DND-41 (cell line): ENCODE results near the gene SAMD4B.
A peak's percentile ranks its signal among the peaks of the same experiment; 100 is the strongest.

Experiments
- ATAC-seq: fragments of 200-7000 bp; cut with Tn5 transposase; 3 replicates; pipeline ENCODE4 v1.9.1; 2021; ENCODE audit warnings: low read depth; ENCODE audit not compliant: insufficient read depth
- DNase-seq: peaks from one replicate; pipeline ENCODE4 v3.0.0-alpha.2; 2020
- H2AFZ ChIP-seq: 2 replicates; pipeline ENCODE4 v1.6.0; 2012; ENCODE audit warnings: low read depth, low read length
- H3K27ac ChIP-seq: 2 replicates; pipeline ENCODE4 v1.5.1; 2012; ENCODE audit warnings: low read length, inconsistent platforms
- H3K27me3 ChIP-seq: fragments of 200-600 bp; sonication (generic); 2 replicates; pipeline ENCODE4 v1.6.0; 2012; ENCODE audit warnings: low read length, mild to moderate bottlenecking, inconsistent platforms; ENCODE audit not compliant: insufficient read depth, poor library complexity
- H3K36me3 ChIP-seq: 2 replicates; pipeline ENCODE4 v1.5.1; 2012; ENCODE audit warnings: low read length, inconsistent platforms; ENCODE audit not compliant: insufficient read depth
- H3K4me1 ChIP-seq: 2 replicates; pipeline ENCODE4 v1.5.1; 2012; ENCODE audit warnings: mild to moderate bottlenecking, low read length; ENCODE audit not compliant: insufficient read depth
- H3K4me2 ChIP-seq: 2 replicates; pipeline ENCODE4 v1.6.0; 2012; ENCODE audit warnings: mild to moderate bottlenecking, moderate library complexity, low read length, inconsistent platforms; ENCODE audit not compliant: insufficient read depth
- H3K4me3 ChIP-seq, 2 experiments: fragments of 200-600 bp in 1 of 2; shearing (Covaris generic) in 1 of 2; 2 replicates each; pipeline ENCODE4 v1.5.1; 2012 to 2016; ENCODE audit warnings: inconsistent platforms in 2 of 2, low read length in 2 of 2, mild to moderate bottlenecking in 2 of 2, low read depth in 1 of 2, moderate library complexity in 1 of 2
- H3K79me2 ChIP-seq: 2 replicates; pipeline ENCODE4 v1.6.0; 2012; ENCODE audit warnings: low read length, inconsistent platforms; ENCODE audit not compliant: insufficient read depth
- H3K9ac ChIP-seq: 2 replicates; pipeline ENCODE4 v1.6.0; 2012; ENCODE audit warnings: low read depth, mild to moderate bottlenecking, inconsistent platforms, low read length, moderate library complexity
- H3K9me3 ChIP-seq: 2 replicates; pipeline ENCODE4 v1.5.1; 2012; ENCODE audit warnings: low read length, moderate library complexity, mild to moderate bottlenecking, inconsistent platforms; ENCODE audit not compliant: insufficient read depth, severe bottlenecking
- H4K20me1 ChIP-seq: 2 replicates; pipeline ENCODE4 v1.6.0; 2012; ENCODE audit warnings: low read length; ENCODE audit not compliant: insufficient read depth
- CTCF ChIP-seq: IDR thresholded peaks from 2 replicates; pipeline ENCODE4 v1.5.1; 2012; ENCODE audit warnings: borderline replicate concordance, low read length, moderate library complexity, mild to moderate bottlenecking; ENCODE audit not compliant: poor library complexity, severe bottlenecking; ENCODE audit errors: extremely low read depth
- EZH2 ChIP-seq: IDR thresholded peaks from 3 replicates; pipeline ENCODE4 v1.6.1; 2012; ENCODE audit warnings: borderline replicate concordance, low read depth, mild to moderate bottlenecking, moderate library complexity, low read length, inconsistent platforms; ENCODE audit not compliant: severe bottlenecking

The SAMD4B gene

GRCh38 chr19:39333507-39333906 lies 8.7 kb upstream of the SAMD4B start:
- ATAC-seq (no peak), DNase-seq (no peak)
- Histone ChIP-seq H3K27ac (peak overlapping the region; percentile 59), H3K27me3 (no peaks in the 10 kb centered on the region), H3K4me1 (peaks cover 35% of the 10 kb centered on the region), H3K4me2 (peak overlapping the region; percentile 50), H3K9ac (peak overlapping the region; percentile 18; the same call in 1 of the 2 replicates), H4K20me1 (peaks cover 22% of the 10 kb centered on the region), H3K4me3 (peak overlapping the region in 1 of 2 experiments; percentile 37; a peak in 2 of 4 replicates), H3K36me3 (peaks cover 50% of the 10 kb centered on the region), H3K79me2 (peaks cover 54% of the 10 kb centered on the region), H3K9me3 (no peaks in the 10 kb centered on the region), H2AFZ (no peak overlapping the region)
- TF ChIP-seq CTCF (no peak), EZH2 (no peak)

- Histone ChIP-seq H3K27ac (peak overlapping the region; percentile 99), H3K4me3 (peak overlapping the region; percentile 66 to 69; a peak in 3 of 4 replicates), H3K9ac (peak overlapping the region; percentile 95), H3K4me1 (peaks cover 35% of the 10 kb centered on the region), H3K27me3 (no peaks in the 10 kb centered on the region), H3K79me2 (peaks cover 51% of the 10 kb centered on the region), H4K20me1 (peaks cover 13% of the 10 kb centered on the region), H3K9me3 (no peaks in the 10 kb centered on the region), H3K36me3 (peaks cover 42% of the 10 kb centered on the region), H2AFZ (no peak overlapping the region), H3K4me2 (peak overlapping the region; percentile 64)
- DNase-seq (no peak), ATAC-seq (no peak)
- TF ChIP-seq CTCF: no peak
Observed at GRCh38 chr19:39334444-39334976, 7.7 kb upstream of the SAMD4B start.

DNA sequence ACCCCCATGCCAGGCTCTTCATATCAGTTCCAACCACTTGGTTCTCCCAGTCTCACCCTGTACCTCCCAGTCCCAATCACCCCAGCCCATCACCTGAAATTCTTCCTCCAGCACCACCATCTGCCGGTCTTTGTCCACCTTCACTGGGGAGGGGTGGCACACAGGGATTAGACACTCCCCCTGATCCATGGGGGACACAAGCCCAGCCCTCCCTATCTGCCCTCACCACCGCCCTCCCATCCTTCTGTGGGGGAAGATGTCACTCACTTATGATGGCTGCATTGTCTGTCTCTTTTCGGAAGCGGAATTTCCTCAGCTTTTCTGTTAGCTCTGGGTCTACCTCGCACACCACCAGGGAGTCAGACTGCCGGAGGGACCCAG lies 7.1 kb upstream of the SAMD4B start:
- Histone ChIP-seq H3K4me3 (peak overlapping the region; percentile 66 to 69), H3K4me2 (peak overlapping the region; percentile 64), H3K79me2 (peaks cover 55% of the 10 kb centered on the region), H3K4me1 (peaks cover 41% of the 10 kb centered on the region), H3K36me3 (peaks cover 37% of the 10 kb centered on the region), H3K27me3 (no peaks in the 10 kb centered on the region), H3K9ac (peak overlapping the region; percentile 95), H2AFZ (peak overlapping the region; percentile 49; the same call in 1 of the 2 replicates), H3K27ac (peak overlapping the region; percentile 99), H3K9me3 (no peaks in the 10 kb centered on the region), H4K20me1 (peaks cover 11% of the 10 kb centered on the region)
- ATAC-seq (peak; percentile 52), DNase-seq (peak; percentile 68)
- no peak for TF ChIP-seq CTCF
- TF ChIP-seq EZH2: no peak

DNA sequence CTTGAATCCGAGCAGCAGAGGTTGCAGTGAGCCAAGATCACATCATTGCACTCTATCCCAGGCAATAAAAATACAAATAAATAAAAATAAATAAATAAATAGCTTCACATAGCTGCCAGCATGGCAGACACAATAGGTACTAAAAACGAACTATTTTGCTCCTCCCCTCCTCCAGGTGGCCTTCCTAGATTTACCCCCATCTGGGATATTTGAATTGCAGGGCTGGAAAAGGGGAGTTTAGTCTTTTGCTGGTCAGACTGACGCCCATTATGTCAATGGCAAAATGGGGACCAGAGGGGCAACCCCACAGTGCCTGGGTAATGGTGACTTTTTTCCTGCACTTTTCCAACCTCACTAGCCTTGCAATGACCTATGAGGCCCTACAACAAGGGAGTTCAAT lies 5.7 kb upstream of the SAMD4B start:
- DNase-seq (no peak), ATAC-seq (no peak)
- Histone ChIP-seq H2AFZ (no peak overlapping the region), H3K4me3 (peak overlapping the region in 1 of 2 experiments; percentile 66; a peak in 2 of 4 replicates), H3K9ac (peak overlapping the region; percentile 95), H3K27ac (peak overlapping the region; percentile 99), H3K9me3 (no peaks in the 10 kb centered on the region), H3K36me3 (peaks cover 24% of the 10 kb centered on the region), H3K79me2 (peaks cover 58% of the 10 kb centered on the region), H4K20me1 (peaks cover 6% of the 10 kb centered on the region; the same call in 1 of the 2 replicates), H3K4me2 (no peak overlapping the region), H3K4me1 (peaks cover 50% of the 10 kb centered on the region), H3K27me3 (no peaks in the 10 kb centered on the region)
- TF ChIP-seq CTCF (no peak), EZH2 (no peak)
